ENCODE results near the gene SIRT3.

Gene SIRT3

DNA sequence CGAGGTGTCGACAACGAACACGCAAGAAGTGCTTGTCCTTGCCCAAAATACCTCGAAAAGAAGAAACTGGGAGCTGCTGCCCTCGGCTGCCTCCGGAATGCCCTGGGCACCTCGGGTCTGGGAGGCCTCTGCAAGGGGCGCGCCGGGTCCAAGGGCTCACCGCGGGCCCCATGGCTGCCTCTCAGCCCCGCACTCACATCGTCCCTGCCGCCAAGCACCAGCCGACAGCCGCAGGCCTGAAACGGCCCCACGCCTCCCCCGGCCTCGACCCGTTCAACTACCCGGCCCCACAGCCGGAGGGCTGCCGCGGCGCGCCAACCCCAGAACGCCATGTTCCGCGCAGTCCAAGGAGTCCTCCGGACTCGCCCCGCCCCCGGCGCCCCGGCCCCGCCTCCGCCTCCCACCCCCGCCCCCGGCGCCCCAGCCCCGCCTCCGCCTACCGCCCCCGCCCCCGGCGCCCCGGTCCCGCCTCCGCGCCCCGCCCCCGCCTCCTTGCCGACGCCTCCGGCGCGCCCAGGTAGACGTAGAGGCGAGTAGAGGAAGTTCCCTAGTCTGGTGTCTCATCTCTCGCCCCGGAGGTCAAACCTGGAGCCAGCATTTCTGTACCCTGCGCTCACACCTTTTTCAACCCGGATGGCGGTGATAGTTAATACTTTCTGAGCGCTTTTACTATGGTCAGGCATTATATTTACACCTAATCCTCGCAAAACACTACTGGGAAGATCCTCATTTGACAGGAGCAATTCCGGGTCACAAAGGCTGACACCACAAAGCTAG lies at the start of gene SIRT3:
Gene SIRT3, minus strand, starts transcription at position 346 of the 777 bp plus-strand sequence. Its CDS starts 14 bp downstream, at position 332.
- in situ Hi-C loops (cut with HindIII; ENCODE audit: low sequenced_read_pairs): no loop called here

DNA sequence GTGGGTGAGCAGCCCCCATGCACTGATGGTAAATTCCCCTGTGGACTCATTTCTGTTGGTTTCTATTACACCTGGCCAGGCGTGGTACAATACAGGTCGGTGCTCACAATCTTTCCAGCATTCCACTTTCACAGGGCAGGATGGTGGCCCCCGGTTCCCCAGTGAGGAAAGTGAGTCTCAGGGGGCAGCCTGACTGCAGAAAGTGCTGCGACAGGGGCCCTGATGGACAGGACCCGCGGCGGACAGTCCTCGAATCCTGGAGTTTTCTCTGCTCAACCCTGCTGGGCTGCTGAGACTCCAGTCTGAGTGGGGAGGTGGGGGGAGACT lies 49.7 kb upstream of the SIRT3 start:
- in situ Hi-C loops (cut with HindIII; ENCODE audit: low sequenced_read_pairs): no loop called here

DNA sequence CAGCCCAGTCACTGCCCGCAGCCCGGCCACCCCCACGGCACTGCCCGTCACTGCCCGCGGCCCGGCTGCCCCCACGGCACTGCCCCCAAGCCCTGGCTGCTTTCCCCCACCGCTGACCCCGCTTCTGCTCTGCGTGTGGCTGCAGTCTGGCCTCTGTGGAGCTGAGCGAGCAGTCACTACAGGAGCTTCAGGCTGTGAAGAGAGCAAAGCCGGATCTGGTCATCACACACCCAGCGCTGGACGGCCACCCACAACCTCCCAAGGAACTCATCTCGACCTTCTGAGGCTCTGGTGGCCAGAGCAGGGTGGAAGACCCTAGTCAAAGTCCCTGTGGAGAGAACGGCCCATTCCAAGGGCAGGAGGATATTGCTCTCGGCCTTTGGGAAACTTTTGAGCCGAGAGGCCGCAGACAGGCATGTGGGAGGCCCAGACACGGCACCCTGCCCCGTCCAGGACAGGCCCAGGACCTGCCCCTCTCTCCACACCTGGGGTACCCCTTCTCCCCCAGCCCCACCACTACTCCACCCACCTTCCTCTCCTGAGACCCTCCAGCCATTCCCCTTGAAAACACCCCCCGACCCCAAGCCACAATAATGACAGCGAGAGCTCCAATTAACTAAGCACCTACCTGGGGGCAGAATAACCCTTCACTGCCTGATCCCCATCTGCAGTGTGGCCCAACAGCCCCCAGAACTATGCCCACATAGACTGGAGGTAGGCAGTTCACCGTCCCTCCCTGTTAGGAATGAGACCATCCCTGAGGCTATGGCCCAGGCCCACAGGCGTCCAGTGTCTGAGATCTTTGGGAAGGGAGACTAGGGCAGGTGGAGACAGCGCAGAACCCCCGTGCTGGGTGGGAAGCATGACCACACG lies 49.1 kb upstream of the SIRT3 start:
- in situ Hi-C loops (cut with HindIII; ENCODE audit: low sequenced_read_pairs): no loop called here

DNA sequence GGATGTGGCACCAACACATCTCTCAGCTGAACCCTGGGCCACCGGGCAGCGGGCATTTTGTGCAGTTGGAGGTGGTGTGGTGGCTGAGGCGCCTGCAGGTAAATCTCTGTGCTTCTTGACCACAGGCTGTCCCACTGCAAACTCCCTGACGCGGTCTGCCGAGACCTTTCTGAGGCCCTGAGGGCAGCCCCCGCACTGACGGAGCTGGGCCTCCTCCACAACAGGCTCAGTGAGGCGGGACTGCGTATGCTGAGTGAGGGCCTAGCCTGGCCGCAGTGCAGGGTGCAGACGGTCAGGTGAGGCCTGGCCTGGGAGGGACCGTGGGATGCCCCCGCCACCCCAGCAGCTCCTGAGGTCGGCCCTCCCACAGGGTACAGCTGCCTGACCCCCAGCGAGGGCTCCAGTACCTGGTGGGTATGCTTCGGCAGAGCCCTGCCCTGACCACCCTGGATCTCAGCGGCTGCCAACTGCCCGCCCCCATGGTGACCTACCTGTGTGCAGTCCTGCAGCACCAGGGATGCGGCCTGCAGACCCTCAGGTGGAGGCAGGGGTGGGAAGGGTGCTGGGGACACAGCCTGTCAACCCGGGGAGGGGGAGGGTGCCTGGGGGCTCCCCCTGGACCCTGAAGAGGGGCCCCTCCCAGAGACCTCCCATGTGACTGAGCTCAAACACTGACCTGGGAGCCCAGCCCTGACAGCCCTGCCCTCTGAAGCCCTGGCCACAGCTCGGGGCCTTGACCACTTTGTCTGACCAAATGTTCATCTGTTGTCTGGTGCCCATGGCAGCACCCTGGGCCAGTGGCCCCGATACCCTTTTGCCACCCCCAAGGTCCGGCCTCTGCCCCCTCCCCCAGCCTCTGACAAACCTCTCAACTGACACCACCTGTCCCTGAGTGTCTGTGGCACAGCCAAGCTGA lies 48.2 kb upstream of the SIRT3 start:
- in situ Hi-C loops (cut with HindIII; ENCODE audit: low sequenced_read_pairs): no loop called here

DNA sequence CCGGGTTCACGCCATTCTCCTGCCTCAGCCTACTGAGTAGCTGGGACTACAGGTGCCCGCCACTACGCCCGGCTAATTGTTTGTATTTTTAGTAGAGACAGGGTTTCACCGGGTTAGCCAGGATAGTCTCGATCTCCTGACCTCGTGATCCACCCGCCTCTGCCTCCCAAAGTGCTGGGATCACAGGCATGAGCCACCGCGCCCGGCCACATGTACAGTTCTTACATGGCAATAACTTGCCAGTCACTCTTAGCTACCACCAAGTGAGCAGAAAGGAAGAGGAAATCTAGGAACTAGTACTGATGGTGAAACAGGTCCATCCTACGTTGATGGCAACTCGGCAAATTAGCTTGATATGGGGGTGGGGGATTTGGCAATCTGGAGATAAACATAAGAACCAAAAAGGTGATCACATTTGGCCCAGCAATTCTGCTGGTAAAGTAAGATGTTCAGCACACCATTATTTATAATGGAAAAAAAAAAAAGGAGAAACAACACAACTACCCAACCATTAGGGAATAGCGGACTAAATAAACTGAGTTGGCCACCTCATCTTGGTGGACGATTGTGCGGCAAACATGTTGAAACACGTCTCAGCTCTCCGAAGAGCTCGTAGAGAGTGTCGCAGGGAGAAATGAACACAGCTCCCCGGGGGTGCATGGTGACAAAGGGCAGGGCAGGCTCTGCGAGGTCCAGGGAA lies 47.4 kb upstream of the SIRT3 start:
- in situ Hi-C loops (cut with HindIII; ENCODE audit: low sequenced_read_pairs): no loop called here

DNA sequence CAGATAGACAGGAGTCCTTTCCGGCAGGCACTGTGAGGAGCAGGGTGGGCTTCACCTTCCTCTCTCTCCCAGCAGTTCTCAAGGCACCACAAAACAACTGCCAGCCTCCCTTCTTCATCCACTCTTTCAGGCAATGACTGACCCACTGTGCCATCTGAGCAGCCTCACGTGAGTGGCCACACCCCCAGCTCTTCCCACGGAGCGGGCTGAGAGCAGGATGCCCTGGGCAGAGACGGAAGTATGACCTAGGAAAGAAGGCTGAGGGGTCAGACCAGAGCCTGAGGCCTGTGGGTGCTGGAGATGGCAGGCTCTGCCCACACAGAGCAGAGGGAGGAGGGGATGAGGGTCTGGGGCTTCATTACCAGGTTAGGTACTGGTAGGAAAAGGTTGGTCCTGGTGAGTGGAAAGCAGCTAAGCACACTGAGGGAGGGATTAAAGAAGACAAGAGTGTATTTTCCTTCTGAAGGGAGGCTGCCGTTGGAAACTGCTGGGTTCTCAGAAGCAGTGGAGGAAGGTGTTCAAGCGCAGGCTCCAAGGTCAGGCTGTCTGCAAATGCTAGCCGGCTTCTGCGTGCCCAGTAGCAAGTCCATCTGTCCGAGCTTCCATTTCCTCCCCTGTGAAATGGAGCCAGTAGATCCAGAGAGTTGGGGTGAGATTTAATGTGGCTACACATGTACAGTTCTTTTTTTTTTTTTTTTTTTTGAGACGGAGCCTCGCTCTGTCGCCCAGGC lies 46.7 kb upstream of the SIRT3 start:
- in situ Hi-C loops (cut with HindIII; ENCODE audit: low sequenced_read_pairs): no loop called here

DNA sequence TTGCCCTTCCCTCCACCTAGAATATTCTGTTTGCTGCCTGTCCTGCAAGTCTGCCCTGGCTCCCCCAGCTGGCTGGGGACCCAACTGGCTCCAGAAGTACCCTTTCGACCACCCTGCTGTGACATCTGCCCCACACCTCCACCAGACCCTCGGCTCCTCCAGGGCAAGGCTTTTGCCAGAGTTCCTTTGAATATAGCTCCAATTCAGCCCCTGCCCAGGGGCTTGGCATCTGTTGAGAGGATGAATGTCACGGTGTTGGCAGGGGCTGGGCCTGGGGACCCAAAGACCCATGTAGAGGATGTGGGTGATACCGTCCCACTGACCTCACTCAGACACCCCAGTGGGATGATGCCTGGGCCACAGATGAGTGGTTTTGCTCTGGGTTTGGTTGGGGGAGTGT lies 46.0 kb upstream of the SIRT3 start:
- in situ Hi-C loops (cut with HindIII; ENCODE audit: low sequenced_read_pairs): no loop called here

DNA sequence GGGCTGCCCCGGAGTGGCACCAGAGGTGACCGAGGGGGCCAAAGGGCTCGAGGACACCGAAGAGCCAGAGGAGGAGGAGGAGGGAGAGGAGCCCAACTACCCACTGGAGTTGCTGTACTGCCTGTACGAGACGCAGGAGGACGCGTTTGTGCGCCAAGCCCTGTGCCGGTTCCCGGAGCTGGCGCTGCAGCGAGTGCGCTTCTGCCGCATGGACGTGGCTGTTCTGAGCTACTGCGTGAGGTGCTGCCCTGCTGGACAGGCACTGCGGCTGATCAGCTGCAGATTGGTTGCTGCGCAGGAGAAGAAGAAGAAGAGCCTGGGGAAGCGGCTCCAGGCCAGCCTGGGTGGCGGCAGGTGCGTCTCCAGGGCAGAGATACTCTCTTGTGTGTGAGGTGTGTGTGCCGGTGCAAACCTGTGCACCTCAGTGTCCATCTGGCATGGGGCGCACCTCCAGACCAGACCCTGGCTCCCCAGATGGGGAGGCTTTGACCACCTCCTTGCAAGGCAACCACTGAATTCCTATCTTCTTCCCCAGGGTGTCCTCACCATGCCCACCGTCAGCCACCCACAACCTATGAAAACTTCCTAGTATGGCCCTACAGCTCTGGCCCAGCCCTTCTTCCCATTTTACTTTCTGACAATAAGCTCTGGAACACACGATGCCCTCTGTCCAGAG lies 45.5 kb upstream of the SIRT3 start:
- in situ Hi-C loops (cut with HindIII; ENCODE audit: low sequenced_read_pairs): no loop called here

DNA sequence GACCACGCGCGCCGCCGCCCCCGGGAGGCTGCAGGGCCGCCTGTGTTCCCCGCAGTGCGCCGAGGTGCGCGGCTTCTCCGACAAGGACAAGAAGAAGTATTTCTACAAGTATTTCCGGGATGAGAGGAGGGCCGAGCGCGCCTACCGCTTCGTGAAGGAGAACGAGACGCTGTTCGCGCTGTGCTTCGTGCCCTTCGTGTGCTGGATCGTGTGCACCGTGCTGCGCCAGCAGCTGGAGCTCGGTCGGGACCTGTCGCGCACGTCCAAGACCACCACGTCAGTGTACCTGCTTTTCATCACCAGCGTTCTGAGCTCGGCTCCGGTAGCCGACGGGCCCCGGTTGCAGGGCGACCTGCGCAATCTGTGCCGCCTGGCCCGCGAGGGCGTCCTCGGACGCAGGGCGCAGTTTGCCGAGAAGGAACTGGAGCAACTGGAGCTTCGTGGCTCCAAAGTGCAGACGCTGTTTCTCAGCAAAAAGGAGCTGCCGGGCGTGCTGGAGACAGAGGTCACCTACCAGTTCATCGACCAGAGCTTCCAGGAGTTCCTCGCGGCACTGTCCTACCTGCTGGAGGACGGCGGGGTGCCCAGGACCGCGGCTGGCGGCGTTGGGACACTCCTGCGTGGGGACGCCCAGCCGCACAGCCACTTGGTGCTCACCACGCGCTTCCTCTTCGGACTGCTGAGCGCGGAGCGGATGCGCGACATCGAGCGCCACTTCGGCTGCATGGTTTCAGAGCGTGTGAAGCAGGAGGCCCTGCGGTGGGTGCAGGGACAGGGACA lies 44.8 kb upstream of the SIRT3 start:
- in situ Hi-C loops (cut with HindIII; ENCODE audit: low sequenced_read_pairs): no loop called here

DNA sequence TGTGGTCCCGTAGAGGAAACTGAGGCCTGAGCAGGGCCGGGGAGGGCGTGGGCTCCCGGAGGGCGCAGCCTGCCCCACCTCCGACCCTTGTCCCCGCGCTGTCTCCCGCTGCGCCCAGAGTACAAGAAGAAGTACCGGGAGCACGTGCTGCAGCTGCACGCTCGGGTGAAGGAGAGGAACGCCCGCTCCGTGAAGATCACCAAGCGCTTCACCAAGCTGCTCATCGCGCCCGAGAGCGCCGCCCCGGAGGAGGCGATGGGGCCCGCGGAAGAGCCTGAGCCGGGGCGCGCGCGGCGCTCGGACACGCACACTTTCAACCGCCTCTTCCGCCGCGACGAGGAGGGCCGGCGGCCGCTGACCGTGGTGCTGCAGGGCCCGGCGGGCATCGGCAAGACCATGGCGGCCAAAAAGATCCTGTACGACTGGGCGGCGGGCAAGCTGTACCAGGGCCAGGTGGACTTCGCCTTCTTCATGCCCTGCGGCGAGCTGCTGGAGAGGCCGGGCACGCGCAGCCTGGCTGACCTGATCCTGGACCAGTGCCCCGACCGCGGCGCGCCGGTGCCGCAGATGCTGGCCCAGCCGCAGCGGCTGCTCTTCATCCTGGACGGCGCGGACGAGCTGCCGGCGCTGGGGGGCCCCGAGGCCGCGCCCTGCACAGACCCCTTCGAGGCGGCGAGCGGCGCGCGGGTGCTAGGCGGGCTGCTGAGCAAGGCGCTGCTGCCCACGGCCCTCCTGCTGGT lies 44.0 kb upstream of the SIRT3 start:
- in situ Hi-C loops (cut with HindIII; ENCODE audit: low sequenced_read_pairs): no loop called here

DNA sequence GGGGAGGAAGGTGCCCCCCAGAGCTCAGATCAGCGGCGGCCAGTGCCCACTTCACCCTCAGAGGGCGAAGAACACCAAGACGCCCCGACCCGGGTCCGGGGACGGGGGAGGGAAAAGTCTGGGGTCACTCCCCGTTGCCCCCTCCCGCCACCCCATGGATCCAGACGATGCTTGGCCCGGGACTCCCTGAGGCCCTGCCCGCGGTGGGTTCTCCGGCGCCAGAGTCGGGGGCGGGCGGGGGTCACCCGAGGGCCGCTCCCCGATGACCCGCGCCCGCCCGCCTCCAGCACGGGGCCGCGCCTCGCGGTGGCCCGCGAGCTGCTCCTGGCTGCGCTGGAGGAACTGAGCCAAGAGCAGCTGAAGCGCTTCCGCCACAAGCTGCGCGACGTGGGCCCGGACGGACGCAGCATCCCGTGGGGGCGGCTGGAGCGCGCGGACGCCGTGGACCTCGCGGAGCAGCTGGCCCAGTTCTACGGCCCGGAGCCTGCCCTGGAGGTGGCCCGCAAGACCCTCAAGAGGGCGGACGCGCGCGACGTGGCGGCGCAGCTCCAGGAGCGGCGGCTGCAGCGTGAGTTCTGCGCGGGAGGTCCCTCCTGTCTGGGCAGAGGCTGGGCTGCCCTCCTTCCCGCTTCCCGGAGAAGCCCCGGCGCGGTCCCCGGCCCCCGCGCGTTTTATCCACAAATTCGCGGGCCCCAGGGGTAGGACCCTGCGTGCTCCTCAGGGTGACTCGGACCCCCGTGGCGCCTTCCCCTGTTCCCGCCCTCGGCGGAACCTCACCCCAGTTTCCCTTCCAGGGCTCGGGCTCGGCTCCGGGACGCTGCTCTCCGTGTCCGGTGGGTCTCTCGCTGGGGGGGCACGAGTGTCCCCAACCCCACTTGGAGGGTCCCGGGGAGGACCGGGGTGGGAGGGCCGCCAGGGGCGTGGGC lies 43.2 kb upstream of the SIRT3 start:
- in situ Hi-C loops (cut with HindIII; ENCODE audit: low sequenced_read_pairs): no loop called here

DNA sequence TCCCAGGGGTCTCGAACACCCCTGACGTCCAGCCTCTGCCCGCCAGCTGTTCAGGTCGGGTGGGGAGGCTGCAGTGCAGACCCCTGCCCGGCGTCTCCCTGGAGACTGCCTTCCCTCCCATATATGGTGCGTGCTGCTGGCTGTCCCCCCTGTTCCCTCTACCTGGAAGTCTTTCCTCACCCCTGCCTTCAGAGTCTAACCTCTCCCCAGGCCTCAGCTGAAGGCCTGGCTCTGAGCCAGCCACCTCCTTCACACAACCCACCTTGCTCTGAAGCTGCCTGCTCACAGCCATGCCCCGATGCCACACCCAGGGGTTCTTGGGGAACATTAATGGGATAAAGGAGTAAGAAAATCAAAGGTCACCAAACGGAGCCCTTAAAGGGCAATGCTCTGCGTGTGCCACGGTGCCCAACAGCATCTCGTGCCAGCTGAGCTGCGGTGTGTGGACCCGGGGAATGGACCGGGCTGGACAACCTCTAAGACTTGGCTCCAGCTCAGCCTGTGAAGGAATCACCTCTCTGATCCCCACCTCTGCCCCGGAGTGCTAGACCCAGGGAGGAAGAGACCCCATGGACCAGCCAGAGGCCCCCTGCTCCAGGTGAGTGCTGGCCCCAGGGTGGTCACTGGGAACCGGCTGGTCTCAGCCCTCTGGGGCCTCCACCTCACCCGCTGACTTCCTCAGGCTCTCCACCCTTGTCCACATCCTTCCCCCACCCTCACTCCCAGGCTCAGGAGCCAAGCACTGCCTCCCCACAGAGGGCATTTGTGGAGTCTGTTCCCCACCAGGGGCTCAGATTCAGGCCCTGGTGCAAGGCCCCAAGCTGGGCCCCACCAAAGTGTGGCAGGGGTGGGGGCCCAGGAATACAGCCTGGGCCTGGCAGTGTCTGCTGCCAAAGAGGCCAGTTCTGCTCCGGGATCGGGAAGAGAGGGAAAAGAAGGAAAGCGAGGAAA lies 42.1 kb upstream of the SIRT3 start, which contains the start of gene NLRP6:
Gene NLRP6, plus strand, starts transcription at position 407 of the 951 bp plus-strand sequence. Its CDS starts 163 bp downstream, at position 570.
- in situ Hi-C loops (cut with HindIII; ENCODE audit: low sequenced_read_pairs): no loop called here

DNA sequence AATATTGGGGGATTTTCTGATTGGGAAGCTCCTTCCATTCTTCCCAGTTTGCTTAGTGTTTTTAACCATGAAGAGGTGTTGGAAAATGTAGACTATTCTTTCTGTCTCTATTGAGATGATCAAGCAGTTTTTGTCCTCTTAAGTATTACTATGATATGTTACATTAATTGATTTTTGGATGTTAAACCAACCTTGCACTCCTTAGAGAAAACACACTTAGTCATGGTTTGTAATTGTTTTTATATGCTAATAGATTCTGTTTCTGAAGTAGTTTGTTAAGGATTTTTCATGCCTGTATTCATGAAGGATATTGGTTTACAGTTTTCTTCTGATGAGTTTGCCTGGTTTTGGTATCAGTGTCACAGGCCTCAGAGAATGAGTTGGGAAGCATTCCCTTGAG lies 40.1 kb upstream of the SIRT3 start:
- in situ Hi-C loops (cut with HindIII; ENCODE audit: low sequenced_read_pairs): no loop called here

DNA sequence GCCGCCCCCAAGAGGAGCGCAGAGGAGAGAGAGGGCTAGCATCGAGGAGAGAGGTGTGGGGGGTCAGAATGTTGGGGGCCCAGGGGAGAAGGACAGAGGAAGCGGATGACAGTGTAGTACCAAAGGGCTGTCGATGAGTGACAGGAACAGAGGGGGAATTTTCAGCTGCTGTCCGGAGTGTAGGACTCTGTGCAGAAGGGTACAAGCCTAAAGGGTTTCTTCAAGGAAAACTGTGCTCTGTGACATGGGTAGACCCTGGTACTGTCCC lies 36.7 kb upstream of the SIRT3 start:
- in situ Hi-C loops (cut with HindIII; ENCODE audit: low sequenced_read_pairs): no loop called here

DNA sequence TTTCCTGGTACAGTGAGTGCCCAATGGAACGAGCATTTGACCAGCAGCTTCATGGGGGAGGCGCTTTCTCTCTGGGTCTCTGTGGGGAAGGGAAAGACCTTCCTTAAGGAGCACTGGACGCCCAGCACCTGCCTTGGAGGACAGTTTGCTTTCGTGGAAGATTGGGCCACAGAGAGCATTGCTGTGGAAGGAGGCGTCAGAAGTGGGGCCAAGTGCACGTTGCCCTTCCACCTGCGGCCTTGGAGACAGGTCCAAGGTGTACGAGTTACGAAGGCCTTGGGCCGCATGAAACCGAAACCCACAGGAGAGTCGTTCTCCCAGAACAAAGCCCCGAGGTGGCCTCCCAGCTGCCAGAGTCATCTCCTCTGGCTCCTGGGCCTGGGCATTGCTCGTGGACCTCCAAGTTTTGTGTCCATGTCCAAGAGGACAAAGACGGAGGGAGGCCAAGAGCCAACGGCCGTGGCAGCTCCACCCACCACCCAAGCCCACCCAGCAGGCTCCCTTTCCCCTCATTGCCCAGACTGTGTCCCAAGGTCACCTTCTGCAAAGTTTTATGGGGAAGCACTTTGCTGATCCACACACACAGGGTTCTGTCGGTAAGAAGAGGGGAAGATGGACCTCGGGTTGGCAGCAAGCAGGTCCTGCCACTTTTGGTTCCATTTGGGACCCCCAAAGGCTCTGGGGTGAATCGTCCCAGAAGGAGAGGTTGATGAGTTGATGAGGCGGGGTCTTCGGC lies 36.2 kb upstream of the SIRT3 start:
- in situ Hi-C loops (cut with HindIII; ENCODE audit: low sequenced_read_pairs): no loop called here

Data from DLD1 (cell line).